Measurements from ENCODE around the gene KIAA1755. TPM values are rescaled to one million over a fixed set of nuclear protein-coding genes. Genes with fewer than 3 reads are reported as not detected.

KIAA1755 gene
- polyA plus RNA-seq, 1 of the 3 experiments (the other 2 are of a cell fraction) = 0.54 TPM

DNA sequence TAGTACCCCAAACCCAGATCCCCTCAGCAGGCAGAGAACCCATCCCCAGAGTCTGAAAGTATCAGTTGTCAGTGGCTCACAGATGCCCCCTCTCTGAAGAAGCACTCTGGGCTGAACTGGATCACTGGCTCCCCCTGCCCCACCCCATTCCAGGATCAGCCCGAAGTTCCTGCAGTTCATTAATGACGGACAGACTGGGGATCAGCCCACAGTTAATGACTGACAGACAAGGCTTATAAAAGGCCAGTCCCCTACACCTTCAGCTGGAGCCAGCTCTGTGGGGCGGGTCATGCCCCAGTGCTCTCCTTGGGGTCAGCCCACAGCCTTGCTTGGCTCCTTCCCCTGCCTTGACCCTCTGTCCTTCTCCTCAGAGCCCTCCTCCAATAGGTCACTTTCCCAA, 21.7 kb downstream of the KIAA1755 start:
- no peaks in the 10 kb centered on the region for H4K20me1 ChIP-seq (ENCODE audit: insufficient read depth)
- no peak overlapping the region for H2AFZ ChIP-seq (ENCODE audit: low read depth)
- H3K27ac ChIP-seq (ENCODE audit: low read depth in 2 of 2, low read length in 1 of 2) = no peak overlapping the region
- H3K9me3 ChIP-seq = peaks cover 9% of the 10 kb centered on the region
- H3K36me3 ChIP-seq (replicated peaks in 1 of 2; ENCODE audit: control insufficient read depth in 1 of 2, insufficient read depth in 2 of 2, low read length in 1 of 2) = peaks cover 0 to 7% of the 10 kb centered on the region in 2 experiments
- no peak overlapping the region for H3K4me2 ChIP-seq
- H3F3A ChIP-seq (replicated peaks; ENCODE audit: insufficient read depth) = no peaks in the 10 kb centered on the region
- no peak overlapping the region for H3K4me3 ChIP-seq (ENCODE audit: low read depth in 2 of 2, low read length in 1 of 2)
- H3K4me1 ChIP-seq (ENCODE audit: control insufficient read depth in 1 of 2, insufficient read depth in 2 of 2, low read depth in 1 of 2, low read length in 1 of 2) = no peaks in the 10 kb centered on the region
- CTCF ChIA-PET = interaction anchor here (1.0 to 3.7 kb wide), 4 partner anchors 15 to 170 kb away, joined by 3 to 25 read pairs (median 9); no protein-coding TSS in a partner anchor
- TF ChIP-seq FOXJ3 (CRISPR knock-in tag; IDR thresholded peaks at IDR 0.05) (no peak), YY1 (IDR thresholded peaks at IDR 0.05; ENCODE audit: low read depth) (no peak), JUND (IDR thresholded peaks at IDR 0.05) (no peak), CHD2 (IDR thresholded peaks at IDR 0.05; ENCODE audit: low read length, partially characterized antibody) (no peak), RCOR1 (IDR thresholded peaks at IDR 0.05; ENCODE audit: low read length) (no peak), POLR2AphosphoS5 (IDR thresholded peaks at IDR 0.05; ENCODE audit: low read depth, low read length) (no peak), GATA2 (CRISPR knock-in tag; IDR thresholded peaks at IDR 0.05) (no peak), RAD21 (IDR thresholded peaks at IDR 0.05; ENCODE audit: low read length) (no peak), RFX5 (IDR thresholded peaks at IDR 0.05; ENCODE audit: low read length) (no peak), ELF1 (IDR thresholded peaks at IDR 0.05) (no peak), TEAD4 (IDR thresholded peaks at IDR 0.05; ENCODE audit: borderline replicate concordance, insufficient read depth) (no peak), SIN3A (IDR thresholded peaks at IDR 0.05; ENCODE audit: borderline replicate concordance, low read depth, low read length) (no peak), RXRA (IDR thresholded peaks at IDR 0.05; ENCODE audit: borderline replicate concordance, low read depth) (no peak), MXI1 (IDR thresholded peaks at IDR 0.05; ENCODE audit: low read depth, low read length) (no peak)
- TF ChIP-seq, protein P1, sequence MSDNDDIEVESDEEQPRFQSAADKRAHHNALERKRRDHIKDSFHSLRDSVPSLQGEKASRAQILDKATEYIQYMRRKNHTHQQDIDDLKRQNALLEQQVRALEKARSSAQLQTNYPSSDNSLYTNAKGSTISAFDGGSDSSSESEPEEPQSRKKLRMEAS (IDR thresholded peaks at IDR 0.05; ENCODE audit: low read depth) = no peak
- TF ChIP-seq, protein P2, sequence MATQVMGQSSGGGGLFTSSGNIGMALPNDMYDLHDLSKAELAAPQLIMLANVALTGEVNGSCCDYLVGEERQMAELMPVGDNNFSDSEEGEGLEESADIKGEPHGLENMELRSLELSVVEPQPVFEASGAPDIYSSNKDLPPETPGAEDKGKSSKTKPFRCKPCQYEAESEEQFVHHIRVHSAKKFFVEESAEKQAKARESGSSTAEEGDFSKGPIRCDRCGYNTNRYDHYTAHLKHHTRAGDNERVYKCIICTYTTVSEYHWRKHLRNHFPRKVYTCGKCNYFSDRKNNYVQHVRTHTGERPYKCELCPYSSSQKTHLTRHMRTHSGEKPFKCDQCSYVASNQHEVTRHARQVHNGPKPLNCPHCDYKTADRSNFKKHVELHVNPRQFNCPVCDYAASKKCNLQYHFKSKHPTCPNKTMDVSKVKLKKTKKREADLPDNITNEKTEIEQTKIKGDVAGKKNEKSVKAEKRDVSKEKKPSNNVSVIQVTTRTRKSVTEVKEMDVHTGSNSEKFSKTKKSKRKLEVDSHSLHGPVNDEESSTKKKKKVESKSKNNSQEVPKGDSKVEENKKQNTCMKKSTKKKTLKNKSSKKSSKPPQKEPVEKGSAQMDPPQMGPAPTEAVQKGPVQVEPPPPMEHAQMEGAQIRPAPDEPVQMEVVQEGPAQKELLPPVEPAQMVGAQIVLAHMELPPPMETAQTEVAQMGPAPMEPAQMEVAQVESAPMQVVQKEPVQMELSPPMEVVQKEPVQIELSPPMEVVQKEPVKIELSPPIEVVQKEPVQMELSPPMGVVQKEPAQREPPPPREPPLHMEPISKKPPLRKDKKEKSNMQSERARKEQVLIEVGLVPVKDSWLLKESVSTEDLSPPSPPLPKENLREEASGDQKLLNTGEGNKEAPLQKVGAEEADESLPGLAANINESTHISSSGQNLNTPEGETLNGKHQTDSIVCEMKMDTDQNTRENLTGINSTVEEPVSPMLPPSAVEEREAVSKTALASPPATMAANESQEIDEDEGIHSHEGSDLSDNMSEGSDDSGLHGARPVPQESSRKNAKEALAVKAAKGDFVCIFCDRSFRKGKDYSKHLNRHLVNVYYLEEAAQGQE (IDR thresholded peaks at IDR 0.05; ENCODE audit: low read depth, low read length) = no peak
- WGBS (ENCODE audit: low lambda C conversion rate) = 27% methylated on average over 2 of the region's 3 CpGs
- H3K27me3 ChIP-seq (ENCODE audit: insufficient read depth) = no peaks in the 10 kb centered on the region
- H3K79me2 ChIP-seq (ENCODE audit: insufficient read depth) = no peaks in the 10 kb centered on the region
- no peak for DNase-seq
- H3K9me2 ChIP-seq = no peaks in the 10 kb centered on the region
- H3K9ac ChIP-seq = no peak overlapping the region
- POLR2A ChIA-PET = no interaction called here

DNA sequence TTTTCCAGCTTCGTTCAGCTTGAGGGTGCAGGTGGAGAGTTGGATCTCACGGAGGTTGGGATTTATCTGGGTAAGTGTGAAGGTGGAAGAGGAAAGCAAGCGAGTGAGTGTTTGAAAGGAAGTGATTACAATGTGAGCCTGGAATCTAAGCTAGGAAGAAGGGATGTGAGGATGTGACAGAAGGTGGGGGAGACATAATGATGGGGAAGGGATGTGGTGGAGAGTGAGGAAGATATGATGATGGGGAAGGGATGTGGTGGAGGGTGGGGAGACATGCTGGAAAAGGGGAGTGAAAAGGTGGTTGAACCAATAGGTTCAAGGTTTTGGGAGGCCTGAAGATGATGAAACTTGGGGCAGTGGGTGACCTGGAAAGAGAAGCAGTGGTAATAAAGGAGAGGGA, 23.2 kb downstream of the KIAA1755 start:
- CTCF ChIA-PET = interaction anchor here (0.7 to 1.2 kb wide), 5 partner anchors 11 to 673 kb away, joined by 3 to 4 read pairs (median 3); no protein-coding TSS in a partner anchor
- H3K9me2 ChIP-seq = no peaks in the 10 kb centered on the region
- no peak overlapping the region for H2AFZ ChIP-seq (ENCODE audit: low read depth)
- H3K4me1 ChIP-seq (ENCODE audit: control insufficient read depth in 1 of 2, insufficient read depth in 2 of 2, low read depth in 1 of 2, low read length in 1 of 2) = no peaks in the 10 kb centered on the region
- H4K20me1 ChIP-seq (ENCODE audit: insufficient read depth) = no peaks in the 10 kb centered on the region
- POLR2A ChIA-PET = no interaction called here
- no peaks in the 10 kb centered on the region for H3K27me3 ChIP-seq (ENCODE audit: insufficient read depth)
- 53% methylated on average over 3 of the region's 3 CpGs for WGBS (ENCODE audit: low lambda C conversion rate)
- H3K9me3 ChIP-seq = peaks cover 5% of the 10 kb centered on the region; the same call in 1 of the 2 replicates
- H3K36me3 ChIP-seq (replicated peaks in 1 of 2; ENCODE audit: control insufficient read depth in 1 of 2, insufficient read depth in 2 of 2, low read length in 1 of 2) = peaks cover 0 to 5% of the 10 kb centered on the region in 2 experiments
- no peaks in the 10 kb centered on the region for H3K79me2 ChIP-seq (ENCODE audit: insufficient read depth)
- H3K4me2 ChIP-seq = no peak overlapping the region
- TF ChIP-seq SMC3 (IDR thresholded peaks at IDR 0.05; ENCODE audit: low read depth, low read length) (no peak), CHD2 (IDR thresholded peaks at IDR 0.05; ENCODE audit: low read length, partially characterized antibody) (no peak), GABPA (IDR thresholded peaks at IDR 0.05; ENCODE audit: low read depth) (no peak), RXRA (IDR thresholded peaks at IDR 0.05; ENCODE audit: borderline replicate concordance, low read depth) (no peak), EZH2phosphoT487 (IDR thresholded peaks at IDR 0.05; ENCODE audit: borderline replicate concordance, low read depth) (no peak)
- no peak overlapping the region for H3K27ac ChIP-seq (ENCODE audit: low read depth in 2 of 2, low read length in 1 of 2)
- H3F3A ChIP-seq (replicated peaks; ENCODE audit: insufficient read depth) = no peaks in the 10 kb centered on the region
- DNase-seq = no peak
- no peak overlapping the region for H3K4me3 ChIP-seq (ENCODE audit: low read depth in 2 of 2, low read length in 1 of 2)
- H3K9ac ChIP-seq = no peak overlapping the region

All from SK-N-SH (cell line).